B cell (primary cell): Measurements from ENCODE around the gene TRMT61A. TPM values are rescaled to one million over a fixed set of nuclear protein-coding genes. Genes with fewer than 3 reads are reported as not detected.

ENCODE experiments used
- ATAC-seq: fragments of 200-7000 bp; cut with Tn5 transposase; one replicate; pipeline ENCODE4 v1.10.0; 2021; ENCODE audit warnings: low read depth, mild to moderate bottlenecking, moderate number of reproducible peaks, moderate library complexity
- CTCF ChIA-PET: fragments of 350-600 bp; sonication (Branson Sonifier 250); formaldehyde crosslinking; loops from one replicate; lab custom pipeline; 2021; ENCODE audit warnings: antibody characterized with exemption, inconsistent platforms; lab: Charles Lee
- POLR2A ChIA-PET: fragments of 350-600 bp; sonication (Branson Sonifier 250); formaldehyde crosslinking; loops from one replicate; lab custom pipeline; 2021; ENCODE audit warnings: antibody characterized with exemption; lab: Charles Lee
- DNase-seq: peaks from one replicate; pipeline ENCODE4 v3.0.0; 2013
- H2AFZ ChIP-seq: 2 replicates; pipeline ENCODE4 v1.6.1; 2012; ENCODE audit warnings: mild to moderate bottlenecking, low read depth, low read length; ENCODE audit not compliant: insufficient read depth, poor library complexity, severe bottlenecking
- H3K27ac ChIP-seq, 2 donors: 1 replicate in 1 of 2; 2 replicates in 1 of 2; pipeline ENCODE4 v1.5.1; 2012 to 2013; ENCODE audit warnings: low read length in 2 of 2, mild to moderate bottlenecking in 2 of 2, moderate library complexity in 1 of 2
- H3K27me3 ChIP-seq, 4 experiments: fragments of 200-600 bp in 1 of 4; sonication (generic) in 1 of 4; replicated peaks in 1 of 4; 1 replicate in 2 of 4; 2 replicates in 2 of 4; pipeline versions ENCODE4 v1.6.1 to v1.7.0; 2013 to 2016; ENCODE audit warnings: low read length in 3 of 4, mild to moderate bottlenecking in 2 of 4, mixed read lengths in 1 of 4, moderate library complexity in 1 of 4; ENCODE audit not compliant: insufficient read depth in 4 of 4, control insufficient read depth in 3 of 4; ENCODE audit errors: control extremely low read depth in 1 of 4
- H3K36me3 ChIP-seq, 2 experiments: replicated peaks in 1 of 2; 1 replicate in 1 of 2; 2 replicates in 1 of 2; pipeline versions ENCODE4 v1.6.1 to v1.7.1; 2013; ENCODE audit warnings: low read length in 1 of 2; ENCODE audit not compliant: insufficient read depth in 2 of 2, control insufficient read depth in 1 of 2; ENCODE audit errors: control extremely low read depth in 1 of 2, extremely low read depth in 1 of 2
- H3K4me1 ChIP-seq, 2 donors: fragments of 200-600 bp in 1 of 2; sonication (generic) in 1 of 2; 1 replicate in 1 of 2; 2 replicates in 1 of 2; pipeline versions ENCODE4 v1.5.1 to v1.6.1; 2013 to 2017; ENCODE audit warnings: low read length in 2 of 2; ENCODE audit not compliant: control insufficient read depth in 2 of 2, insufficient read depth in 2 of 2
- H3K4me2 ChIP-seq: replicated peaks from 2 replicates; pipeline ENCODE3; 2012; ENCODE audit warnings: mild to moderate bottlenecking, low read depth, low read length; ENCODE audit not compliant: poor library complexity, severe bottlenecking
- H3K4me3 ChIP-seq, 5 experiments: fragments of 200-600 bp in 1 of 5; sonication (generic) in 1 of 5; 1 replicate in 3 of 5; 2 replicates in 2 of 5; pipeline versions ENCODE4 v1.5.1 to v1.7.0; 2011 to 2016; ENCODE audit warnings: low read length in 4 of 5, mild to moderate bottlenecking in 4 of 5, low read depth in 2 of 5, control low read depth in 1 of 5, moderate library complexity in 1 of 5; ENCODE audit not compliant: insufficient read depth in 1 of 5; ENCODE audit errors: control extremely low read depth in 1 of 5, extremely low read depth in 1 of 5
- H3K79me2 ChIP-seq: fragments of 200-600 bp; sonication (generic); one replicate; pipeline ENCODE4 v1.6.0; 2016; ENCODE audit warnings: low read length; ENCODE audit not compliant: control insufficient read depth, insufficient read depth
- H3K9ac ChIP-seq: fragments of 200-600 bp; sonication (generic); 2 replicates; pipeline ENCODE4 v1.6.1; 2017; ENCODE audit warnings: mild to moderate bottlenecking, low read length, moderate library complexity
- H3K9me3 ChIP-seq, 3 donors: one replicate each; pipeline versions ENCODE4 v1.6.1 to v1.7.1; 2013; ENCODE audit warnings: low read length in 2 of 3; ENCODE audit not compliant: control insufficient read depth in 2 of 3, insufficient read depth in 1 of 3; ENCODE audit errors: control extremely low read depth in 1 of 3
- H4K20me1 ChIP-seq: 2 replicates; pipeline ENCODE4 v1.6.0; 2012; ENCODE audit warnings: mild to moderate bottlenecking, low read length; ENCODE audit not compliant: insufficient read depth, control insufficient read depth, poor library complexity, severe bottlenecking
- H3K27ac Mint-ChIP-seq: one replicate; pipeline ENCODE4 v1.8.0; 2021; ENCODE audit warnings: mixed read lengths
- H3K27me3 Mint-ChIP-seq: one replicate; pipeline ENCODE4 v1.8.0; 2021; ENCODE audit warnings: mixed read lengths
- H3K4me1 Mint-ChIP-seq: one replicate; pipeline ENCODE4 v1.8.0; 2021; ENCODE audit warnings: mixed read lengths
- H3K4me3 Mint-ChIP-seq: one replicate; pipeline ENCODE4 v1.8.0; 2021; ENCODE audit warnings: mixed read lengths
- H3K9me3 Mint-ChIP-seq: one replicate; pipeline ENCODE4 v1.8.0; 2022; ENCODE audit warnings: mixed read lengths; ENCODE audit not compliant: insufficient read depth
- EZH2 ChIP-seq: IDR thresholded peaks from 2 replicates; pipeline ENCODE4 v1.6.1; 2012; ENCODE audit warnings: borderline replicate concordance, low read depth, mild to moderate bottlenecking, moderate library complexity, low read length; ENCODE audit not compliant: insufficient read depth, poor library complexity, severe bottlenecking
- WGBS: methylation state at CpG from one replicate; pipeline ENCODE4 v1.1.5; 2013; ENCODE audit warnings: missing lambda C conversion rate; ENCODE audit not compliant: insufficient coverage; 5-methylcytosine and 5-hydroxymethylcytosine counted together
- intact Hi-C: fragments of 100-400 bp; cut with micrococcal nuclease; formaldehyde crosslinking; loops from one replicate; pipeline ENCODE4 v1.10.0; 2022
- polyA plus RNA-seq: library from polyadenylated mRNA; depleted of rRNA; stranded (reverse); fragments of >200 nt; gene quantifications from 2 replicates; pipeline ENCODE4 v1.2.3, GENCODE V29; 2012
- total RNA-seq, 2 donors: library from RNA; stranded (reverse); fragments of 120-200 nt in 1 of 2; gene quantifications; 1 replicate in 1 of 2; 2 replicates in 1 of 2; pipeline versions ENCODE4 v1.2.3 to v1.2.4, GENCODE V29; 2013 to 2022
- TF ChIP-seq, protein P1 (sequence below): fragments of 200-600 bp; IDR thresholded peaks from one replicate; pipeline ENCODE4 v1.8.0; 2022; ENCODE audit warnings: antibody characterized with exemption, mild to moderate bottlenecking

Gene TRMT61A
- total and polyA plus RNA-seq, 2 donors (not counting 1 experiment from before 2014, with no cell fraction given) = 9.5 to 18.4 TPM

DNA sequence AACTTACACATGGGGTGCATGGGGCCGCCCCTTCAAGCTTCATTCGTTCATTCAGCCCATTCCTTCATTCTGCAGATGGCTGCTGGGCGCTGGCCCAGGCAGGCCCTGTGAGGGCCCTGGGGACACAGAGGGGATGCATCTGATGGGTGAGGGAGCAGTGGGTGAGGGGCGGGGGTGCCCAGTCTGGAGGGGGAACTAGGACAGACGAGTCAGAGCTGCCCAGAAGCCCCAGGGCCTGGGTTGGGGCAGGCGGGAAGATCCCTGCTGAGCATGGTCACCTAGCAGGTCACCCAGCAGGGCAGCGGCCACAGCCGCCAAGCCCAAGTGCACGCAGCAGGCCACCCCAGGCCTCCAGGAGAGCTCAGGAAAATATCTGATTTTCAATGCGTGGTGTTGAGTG lies 14.1 kb downstream of the TRMT61A start:
- peaks cover 0 to 22% (median 2%) of the 10 kb centered on the region in 4 experiments for H3K27me3 ChIP-seq
- H3K4me3 ChIP-seq = no peak overlapping the region
- H3K27ac ChIP-seq = no peak overlapping the region
- ATAC-seq (no peak), DNase-seq (no peak)
- H3K79me2 ChIP-seq = peaks cover 6% of the 10 kb centered on the region
- intact Hi-C loops = no loop called here
- H4K20me1 ChIP-seq = peaks cover 19% of the 10 kb centered on the region
- H3K36me3 ChIP-seq = no peaks in the 10 kb centered on the region
- no peak overlapping the region for H3K4me2 ChIP-seq
- H3K9me3 Mint-ChIP-seq = no peaks in the 10 kb centered on the region
- H3K9me3 ChIP-seq = no peaks in the 10 kb centered on the region
- H3K4me1 Mint-ChIP-seq = peaks cover 4% of the 10 kb centered on the region
- no peak overlapping the region for H3K4me3 Mint-ChIP-seq
- H3K27ac Mint-ChIP-seq = no peak overlapping the region
- H2AFZ ChIP-seq = no peak overlapping the region
- POLR2A ChIA-PET = no interaction called here
- no peak for TF ChIP-seq EZH2
- TF ChIP-seq, protein P1, sequence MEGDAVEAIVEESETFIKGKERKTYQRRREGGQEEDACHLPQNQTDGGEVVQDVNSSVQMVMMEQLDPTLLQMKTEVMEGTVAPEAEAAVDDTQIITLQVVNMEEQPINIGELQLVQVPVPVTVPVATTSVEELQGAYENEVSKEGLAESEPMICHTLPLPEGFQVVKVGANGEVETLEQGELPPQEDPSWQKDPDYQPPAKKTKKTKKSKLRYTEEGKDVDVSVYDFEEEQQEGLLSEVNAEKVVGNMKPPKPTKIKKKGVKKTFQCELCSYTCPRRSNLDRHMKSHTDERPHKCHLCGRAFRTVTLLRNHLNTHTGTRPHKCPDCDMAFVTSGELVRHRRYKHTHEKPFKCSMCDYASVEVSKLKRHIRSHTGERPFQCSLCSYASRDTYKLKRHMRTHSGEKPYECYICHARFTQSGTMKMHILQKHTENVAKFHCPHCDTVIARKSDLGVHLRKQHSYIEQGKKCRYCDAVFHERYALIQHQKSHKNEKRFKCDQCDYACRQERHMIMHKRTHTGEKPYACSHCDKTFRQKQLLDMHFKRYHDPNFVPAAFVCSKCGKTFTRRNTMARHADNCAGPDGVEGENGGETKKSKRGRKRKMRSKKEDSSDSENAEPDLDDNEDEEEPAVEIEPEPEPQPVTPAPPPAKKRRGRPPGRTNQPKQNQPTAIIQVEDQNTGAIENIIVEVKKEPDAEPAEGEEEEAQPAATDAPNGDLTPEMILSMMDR = no peak
- CTCF ChIA-PET = interaction anchor here (1.3 to 9.3 kb wide), 2 partner anchors 24 to 43 kb away, joined by 3 to 128 read pairs; no protein-coding TSS in a partner anchor
- 88% methylated on average over 10 of the region's 10 CpGs for WGBS
- no peak overlapping the region for H3K9ac ChIP-seq
- H3K27me3 Mint-ChIP-seq = no peaks in the 10 kb centered on the region
- peaks cover 0 to 6% of the 10 kb centered on the region in 2 donors for H3K4me1 ChIP-seq

DNA sequence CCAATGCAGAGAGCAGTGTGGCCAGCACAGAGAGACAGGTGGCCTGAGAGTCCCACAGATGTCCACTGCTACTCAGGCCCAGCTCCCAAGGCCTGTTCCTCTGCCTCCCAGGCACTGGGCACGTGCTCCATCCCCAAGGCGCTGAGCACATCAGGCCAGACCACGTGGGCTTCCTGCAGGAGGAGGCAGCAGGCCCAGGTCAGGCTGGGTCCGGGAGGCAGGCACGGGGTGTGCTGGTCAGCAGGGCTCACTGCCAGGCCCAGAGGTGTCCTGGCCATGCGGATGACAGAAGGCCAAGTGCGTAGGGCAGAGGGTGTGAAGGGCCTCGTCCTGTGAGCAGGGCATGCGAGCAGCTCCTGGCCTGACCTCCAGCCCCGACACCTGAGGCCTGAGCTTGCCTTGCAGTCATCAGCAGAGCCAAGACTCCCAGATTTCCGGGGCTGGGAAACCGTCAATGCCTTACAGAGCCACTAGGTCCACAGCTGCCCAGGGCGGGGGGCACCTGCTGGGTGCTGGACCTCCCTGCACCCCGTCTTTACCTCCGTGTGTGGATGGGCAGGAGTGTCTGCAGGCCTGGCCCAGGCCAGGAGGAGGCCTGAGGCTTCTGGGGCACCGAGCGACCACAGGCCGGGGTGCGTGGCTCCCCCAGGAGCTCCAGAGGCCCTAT lies 14.9 kb downstream of the TRMT61A start:
- no peak for DNase-seq
- WGBS = 84% methylated on average over 15 of the region's 19 CpGs
- H3K9ac ChIP-seq = no peak overlapping the region
- H3K79me2 ChIP-seq = peaks cover 6% of the 10 kb centered on the region
- no peak overlapping the region for H3K27ac Mint-ChIP-seq
- H3K9me3 Mint-ChIP-seq = no peaks in the 10 kb centered on the region
- POLR2A ChIA-PET = no interaction called here
- H3K4me1 ChIP-seq = peaks cover 0 to 6% of the 10 kb centered on the region in 2 donors
- H3K4me3 ChIP-seq = no peak overlapping the region
- H2AFZ ChIP-seq = no peak overlapping the region
- peaks cover 4% of the 10 kb centered on the region for H3K4me1 Mint-ChIP-seq
- no peaks in the 10 kb centered on the region for H3K9me3 ChIP-seq
- no peak overlapping the region for H3K4me3 Mint-ChIP-seq
- H4K20me1 ChIP-seq = peaks cover 19% of the 10 kb centered on the region
- no peak overlapping the region for H3K4me2 ChIP-seq
- no peaks in the 10 kb centered on the region for H3K27me3 Mint-ChIP-seq
- no peak overlapping the region for H3K27ac ChIP-seq
- no peaks in the 10 kb centered on the region for H3K36me3 ChIP-seq
- intact Hi-C loops = no loop called here
- TF ChIP-seq, protein P1 = no peak
- no peak for TF ChIP-seq EZH2
- H3K27me3 ChIP-seq = peaks cover 0 to 22% (median 2%) of the 10 kb centered on the region in 4 experiments
- CTCF ChIA-PET = interaction anchor here (9.3 kb wide), 1 partner anchor 24 kb away, joined by 128 read pairs; no protein-coding TSS in a partner anchor
- no peak for ATAC-seq
